ENCODE measurements around the gene ITSN2.

Gene ITSN2

GRCh38 chr2:24181849-24182248 lies 178.5 kb downstream of the ITSN2 start:
- Histone ChIP-seq H3K27ac (ENCODE audit: low read depth, low read length, severe bottlenecking) (no peak overlapping the region), H3K9me3 (ENCODE audit: control insufficient read depth, low read length) (no peaks in the 10 kb centered on the region)

DNA sequence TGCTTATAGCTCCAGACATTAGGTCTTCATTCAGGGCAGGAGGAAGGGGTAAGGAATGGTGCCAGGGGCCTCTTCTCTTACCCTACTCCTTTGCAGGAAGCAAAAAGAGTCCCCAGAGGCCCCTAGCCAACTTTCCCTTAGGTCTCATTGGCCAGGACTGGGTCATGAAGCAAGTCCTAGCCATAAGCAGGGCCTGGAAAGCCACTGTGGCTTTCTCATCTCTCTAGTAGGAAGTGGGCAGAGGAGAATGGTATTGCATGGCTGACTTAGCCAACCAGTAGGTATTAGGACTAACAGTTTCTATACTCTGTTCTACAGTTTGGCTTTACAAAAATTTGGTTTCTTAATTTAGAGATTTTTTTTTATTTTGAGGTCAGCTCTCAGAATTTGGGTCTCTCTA lies 180.7 kb downstream of the ITSN2 start:
- Histone ChIP-seq H3K4me1 (ENCODE audit: control insufficient read depth, insufficient read depth, low read length, poor library complexity, severe bottlenecking) (no peaks in the 10 kb centered on the region), H3K4me3 (ENCODE audit: extremely low read depth, insufficient read depth, low read length, poor library complexity, severe bottlenecking) (no peak overlapping the region), H3K27ac (ENCODE audit: low read depth, low read length, severe bottlenecking) (no peak overlapping the region), H3K36me3 (ENCODE audit: control insufficient read depth, insufficient read depth, low read length) (no peaks in the 10 kb centered on the region), H3K9me3 (ENCODE audit: control insufficient read depth, low read length) (no peaks in the 10 kb centered on the region)

More at GRCh38 chr2:24181849-24182248, 178.5 kb downstream of the ITSN2 start:
- 92 to 95% methylated on average over 5 of the region's 6 CpGs for WGBS, 2 experiments (ENCODE audit: insufficient coverage in 2 of 2)
- H3K36me3 ChIP-seq (ENCODE audit: control insufficient read depth, insufficient read depth, low read length) = no peaks in the 10 kb centered on the region
- H3K4me3 ChIP-seq (ENCODE audit: extremely low read depth, insufficient read depth, low read length, poor library complexity, severe bottlenecking) = no peak overlapping the region
- H3K4me1 ChIP-seq (ENCODE audit: control insufficient read depth, insufficient read depth, low read length, poor library complexity, severe bottlenecking) = no peaks in the 10 kb centered on the region

GRCh38 chr2:24176326-24176725 lies 184.0 kb downstream of the ITSN2 start:
- no peak overlapping the region for H3K27ac ChIP-seq (ENCODE audit: low read depth, low read length, severe bottlenecking)
- no peaks in the 10 kb centered on the region for H3K9me3 ChIP-seq (ENCODE audit: control insufficient read depth, low read length)
- H3K36me3 ChIP-seq (ENCODE audit: control insufficient read depth, insufficient read depth, low read length) = no peaks in the 10 kb centered on the region
- WGBS, 2 experiments (ENCODE audit: insufficient coverage in 2 of 2) = 88 to 100% methylated on average over 1 of the region's 1 CpG
- no peak overlapping the region for H3K4me3 ChIP-seq (ENCODE audit: extremely low read depth, insufficient read depth, low read length, poor library complexity, severe bottlenecking)
- no peaks in the 10 kb centered on the region for H3K4me1 ChIP-seq (ENCODE audit: control insufficient read depth, insufficient read depth, low read length, poor library complexity, severe bottlenecking)

GRCh38 chr2:24175631-24176187 lies 184.6 kb downstream of the ITSN2 start:
- no peak overlapping the region for H3K27ac ChIP-seq (ENCODE audit: low read depth, low read length, severe bottlenecking)
- 93 to 95% methylated on average over 13 to 14 of the region's 17 CpGs for WGBS, 2 experiments (ENCODE audit: insufficient coverage in 2 of 2)
- no peaks in the 10 kb centered on the region for H3K9me3 ChIP-seq (ENCODE audit: control insufficient read depth, low read length)
- no peak overlapping the region for H3K4me3 ChIP-seq (ENCODE audit: extremely low read depth, insufficient read depth, low read length, poor library complexity, severe bottlenecking)
- no peaks in the 10 kb centered on the region for H3K4me1 ChIP-seq (ENCODE audit: control insufficient read depth, insufficient read depth, low read length, poor library complexity, severe bottlenecking)
- no peaks in the 10 kb centered on the region for H3K36me3 ChIP-seq (ENCODE audit: control insufficient read depth, insufficient read depth, low read length)

DNA sequence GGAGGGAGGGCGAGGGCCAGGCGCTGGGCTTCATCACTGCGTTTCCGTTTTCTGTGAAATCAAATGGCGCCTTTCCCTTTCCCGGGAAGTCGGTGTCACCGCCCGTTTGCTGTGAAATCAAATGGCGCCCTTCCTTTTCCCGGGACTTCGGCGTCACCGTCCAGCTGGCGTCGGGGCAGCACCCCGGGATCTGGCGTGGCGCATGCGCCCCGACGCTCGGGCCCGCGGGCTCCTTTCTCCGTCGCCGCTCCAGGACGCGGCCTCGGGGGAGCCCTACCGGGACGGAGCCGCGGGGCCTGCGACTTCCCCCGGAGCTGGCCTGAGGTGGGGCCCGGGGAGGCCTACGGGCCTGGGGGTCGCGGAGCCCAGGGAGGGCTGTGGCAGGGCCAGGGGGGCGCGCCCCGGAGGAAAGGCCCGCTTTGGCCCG lies 185.5 kb downstream of the ITSN2 start, which contains the start of gene FAM228A:
Gene FAM228A, plus strand, starts transcription at position 203 of the 427 bp plus-strand sequence. CDS start 428 bp downstream, outside the sequence.
- H3K36me3 ChIP-seq (ENCODE audit: control insufficient read depth, insufficient read depth, low read length) = no peaks in the 10 kb centered on the region
- WGBS, 2 experiments (ENCODE audit: insufficient coverage in 2 of 2) = 97 to 98% methylated on average over 37 to 45 of the region's 46 CpGs
- no peak within 1 kb of the TSS for H3K27ac ChIP-seq (ENCODE audit: low read depth, low read length, severe bottlenecking)
- H3K9me3 ChIP-seq (ENCODE audit: control insufficient read depth, low read length) = no peaks in the 10 kb centered on the region
- no peaks in the 10 kb centered on the region for H3K4me1 ChIP-seq (ENCODE audit: control insufficient read depth, insufficient read depth, low read length, poor library complexity, severe bottlenecking)
- H3K4me3 ChIP-seq (ENCODE audit: extremely low read depth, insufficient read depth, low read length, poor library complexity, severe bottlenecking) = no peak within 1 kb of the TSS

GRCh38 chr2:24169023-24169422 lies 191.3 kb downstream of the ITSN2 start:
- Histone ChIP-seq H3K4me3 (ENCODE audit: extremely low read depth, insufficient read depth, low read length, poor library complexity, severe bottlenecking) (no peak overlapping the region), H3K4me1 (ENCODE audit: control insufficient read depth, insufficient read depth, low read length, poor library complexity, severe bottlenecking) (peaks cover 12% of the 10 kb centered on the region), H3K27ac (ENCODE audit: low read depth, low read length, severe bottlenecking) (no peak overlapping the region), H3K36me3 (ENCODE audit: control insufficient read depth, insufficient read depth, low read length) (no peaks in the 10 kb centered on the region), H3K9me3 (ENCODE audit: control insufficient read depth, low read length) (no peaks in the 10 kb centered on the region)
- 68 to 93% methylated on average over 4 to 5 of the region's 5 CpGs for WGBS, 2 experiments (ENCODE audit: insufficient coverage in 2 of 2)

- no peak overlapping the region for H3K27ac ChIP-seq (ENCODE audit: low read depth, low read length, severe bottlenecking)
- WGBS, 2 experiments (ENCODE audit: insufficient coverage in 2 of 2) = 71 to 94% methylated on average over 3 to 4 of the region's 8 CpGs
- H3K4me3 ChIP-seq (ENCODE audit: extremely low read depth, insufficient read depth, low read length, poor library complexity, severe bottlenecking) = no peak overlapping the region
- peaks cover 5% of the 10 kb centered on the region for H3K9me3 ChIP-seq (ENCODE audit: control insufficient read depth, low read length)
- H3K4me1 ChIP-seq (ENCODE audit: control insufficient read depth, insufficient read depth, low read length, poor library complexity, severe bottlenecking) = peaks cover 12% of the 10 kb centered on the region
- no peaks in the 10 kb centered on the region for H3K36me3 ChIP-seq (ENCODE audit: control insufficient read depth, insufficient read depth, low read length)
Measured at GRCh38 chr2:24164416-24164973, 195.8 kb downstream of the ITSN2 start.

- no peak overlapping the region for H3K4me3 ChIP-seq (ENCODE audit: extremely low read depth, insufficient read depth, low read length, poor library complexity, severe bottlenecking)
- H3K27ac ChIP-seq (ENCODE audit: low read depth, low read length, severe bottlenecking) = no peak overlapping the region
- no peaks in the 10 kb centered on the region for H3K36me3 ChIP-seq (ENCODE audit: control insufficient read depth, insufficient read depth, low read length)
- 90 to 100% methylated on average over 2 of the region's 2 CpGs for WGBS, 2 experiments (ENCODE audit: insufficient coverage in 2 of 2)
- peaks cover 4% of the 10 kb centered on the region for H3K4me1 ChIP-seq (ENCODE audit: control insufficient read depth, insufficient read depth, low read length, poor library complexity, severe bottlenecking)
- peaks cover 5% of the 10 kb centered on the region for H3K9me3 ChIP-seq (ENCODE audit: control insufficient read depth, low read length)
Measured at GRCh38 chr2:24163601-24164000, 196.7 kb downstream of the ITSN2 start.

DNA sequence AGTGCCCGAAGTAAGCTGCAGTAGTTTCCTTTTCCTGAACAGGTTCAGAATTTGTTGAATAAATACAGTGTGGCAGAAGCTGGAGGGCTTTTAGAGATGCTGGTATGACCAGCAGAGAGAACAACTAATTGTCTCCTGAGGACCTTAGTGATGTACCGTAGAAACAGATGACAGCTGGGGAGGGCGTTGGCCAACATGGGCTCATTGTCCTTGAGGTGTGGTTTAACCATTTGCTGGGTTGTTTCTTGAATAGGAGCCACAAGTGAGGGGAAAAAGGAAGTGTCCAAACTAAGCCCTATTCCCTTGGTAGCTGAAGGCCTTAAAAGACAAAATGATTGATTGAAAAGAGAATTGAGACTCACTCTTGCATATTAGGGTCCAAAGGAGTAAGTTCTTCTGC lies 197.2 kb downstream of the ITSN2 start:
- H3K27ac ChIP-seq (ENCODE audit: low read depth, low read length, severe bottlenecking) = no peak overlapping the region
- no peaks in the 10 kb centered on the region for H3K36me3 ChIP-seq (ENCODE audit: control insufficient read depth, insufficient read depth, low read length)
- H3K4me3 ChIP-seq (ENCODE audit: extremely low read depth, insufficient read depth, low read length, poor library complexity, severe bottlenecking) = no peak overlapping the region
- peaks cover under 1% of the 10 kb centered on the region for H3K4me1 ChIP-seq (ENCODE audit: control insufficient read depth, insufficient read depth, low read length, poor library complexity, severe bottlenecking)
- peaks cover 5% of the 10 kb centered on the region for H3K9me3 ChIP-seq (ENCODE audit: control insufficient read depth, low read length)
- 94 to 95% methylated on average over 2 of the region's 3 CpGs for WGBS, 2 experiments (ENCODE audit: insufficient coverage in 2 of 2)

DNA sequence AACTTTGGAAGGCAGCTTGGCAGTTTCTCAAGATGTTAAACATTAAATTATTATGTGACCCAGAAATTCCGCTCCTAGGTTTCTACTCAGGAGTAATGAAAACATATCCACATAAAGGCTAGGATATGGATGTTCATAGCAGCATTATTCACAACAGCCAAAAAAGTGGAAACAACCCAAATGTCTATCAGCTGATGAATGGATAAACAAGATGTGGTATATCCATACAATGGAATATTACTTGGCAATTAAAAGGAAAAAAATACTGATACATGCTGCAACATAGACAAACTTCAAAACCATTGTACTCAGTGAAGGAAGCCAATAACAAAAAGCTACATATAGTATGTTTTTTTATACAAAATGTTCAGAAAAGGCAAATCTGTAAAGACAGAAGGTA lies 197.8 kb downstream of the ITSN2 start:
- Histone ChIP-seq H3K36me3 (ENCODE audit: control insufficient read depth, insufficient read depth, low read length) (no peaks in the 10 kb centered on the region), H3K27ac (ENCODE audit: low read depth, low read length, severe bottlenecking) (no peak overlapping the region), H3K4me1 (ENCODE audit: control insufficient read depth, insufficient read depth, low read length, poor library complexity, severe bottlenecking) (no peaks in the 10 kb centered on the region), H3K9me3 (ENCODE audit: control insufficient read depth, low read length) (peaks cover 5% of the 10 kb centered on the region), H3K4me3 (ENCODE audit: extremely low read depth, insufficient read depth, low read length, poor library complexity, severe bottlenecking) (no peak overlapping the region)
- WGBS, 2 experiments (ENCODE audit: insufficient coverage in 2 of 2) = no CpG with 5 or more reads among the region's 1 CpG

GRCh38 chr2:24160761-24161160 lies 199.6 kb downstream of the ITSN2 start:
- H3K4me3 ChIP-seq (ENCODE audit: extremely low read depth, insufficient read depth, low read length, poor library complexity, severe bottlenecking) = no peak overlapping the region
- peaks cover 5% of the 10 kb centered on the region for H3K9me3 ChIP-seq (ENCODE audit: control insufficient read depth, low read length)
- H3K36me3 ChIP-seq (ENCODE audit: control insufficient read depth, insufficient read depth, low read length) = no peaks in the 10 kb centered on the region
- H3K27ac ChIP-seq (ENCODE audit: low read depth, low read length, severe bottlenecking) = no peak overlapping the region
- no peaks in the 10 kb centered on the region for H3K4me1 ChIP-seq (ENCODE audit: control insufficient read depth, insufficient read depth, low read length, poor library complexity, severe bottlenecking)

All from mesodermal cell (in vitro differentiated cells).